SK-N-MC (cell line): ENCODE results near the gene MPRIP.

Source experiments
- DNase-seq: peaks from one replicate; pipeline ENCODE4 v3.0.0-alpha.2; 2011; ENCODE audit warnings: low read depth, low spot score
- H3K27ac ChIP-seq: fragments of 200-600 bp; sonication (generic); 2 replicates; pipeline ENCODE4 v1.5.1; 2016; ENCODE audit warnings: mixed run types
- H3K36me3 ChIP-seq: fragments of 200-600 bp; sonication (generic); 2 replicates; pipeline ENCODE4 v1.6.1; 2017; ENCODE audit warnings: antibody characterized with exemption, low read length, mixed read lengths; ENCODE audit not compliant: insufficient read depth
- H3K4me3 ChIP-seq: fragments of 200-600 bp; sonication (generic); 2 replicates; pipeline ENCODE4 v1.5.1; 2016
- H3K9ac ChIP-seq: fragments of 200-600 bp; sonication (generic); 2 replicates; pipeline ENCODE4 v1.8.0; 2017; ENCODE audit warnings: mixed run types, mixed read lengths; ENCODE audit not compliant: insufficient read length
- H3K9me3 ChIP-seq: fragments of 200-600 bp; sonication (generic); 2 replicates; pipeline ENCODE4 v1.6.1; 2017; ENCODE audit warnings: low read depth, mild to moderate bottlenecking, antibody characterized with exemption, low read length, moderate library complexity, mixed read lengths
- EZH2 ChIP-seq: fragments of 200-600 bp; sonication (generic); IDR thresholded peaks from one replicate; pipeline ENCODE4 v1.6.1; 2017; ENCODE audit warnings: antibody characterized with exemption
- FOXP2 ChIP-seq: optimal IDR thresholded peaks from 2 replicates; pipeline ENCODE3; 2011; ENCODE audit warnings: mild to moderate bottlenecking, moderate library complexity; ENCODE audit not compliant: insufficient read depth; ENCODE audit errors: extremely low read length, control extremely low read depth
- POLR2AphosphoS5 ChIP-seq: IDR thresholded peaks from 2 replicates; pipeline ENCODE4 v1.6.1; 2012; ENCODE audit warnings: mild to moderate bottlenecking, low read depth, low read length, borderline replicate concordance

Gene MPRIP

GRCh38 chr17:17080781-17081180, 38.5 kb downstream of the MPRIP start:
- no peak overlapping the region for H3K27ac ChIP-seq
- peaks cover 9% of the 10 kb centered on the region; the same call in 1 of the 2 replicates for H3K36me3 ChIP-seq

DNA sequence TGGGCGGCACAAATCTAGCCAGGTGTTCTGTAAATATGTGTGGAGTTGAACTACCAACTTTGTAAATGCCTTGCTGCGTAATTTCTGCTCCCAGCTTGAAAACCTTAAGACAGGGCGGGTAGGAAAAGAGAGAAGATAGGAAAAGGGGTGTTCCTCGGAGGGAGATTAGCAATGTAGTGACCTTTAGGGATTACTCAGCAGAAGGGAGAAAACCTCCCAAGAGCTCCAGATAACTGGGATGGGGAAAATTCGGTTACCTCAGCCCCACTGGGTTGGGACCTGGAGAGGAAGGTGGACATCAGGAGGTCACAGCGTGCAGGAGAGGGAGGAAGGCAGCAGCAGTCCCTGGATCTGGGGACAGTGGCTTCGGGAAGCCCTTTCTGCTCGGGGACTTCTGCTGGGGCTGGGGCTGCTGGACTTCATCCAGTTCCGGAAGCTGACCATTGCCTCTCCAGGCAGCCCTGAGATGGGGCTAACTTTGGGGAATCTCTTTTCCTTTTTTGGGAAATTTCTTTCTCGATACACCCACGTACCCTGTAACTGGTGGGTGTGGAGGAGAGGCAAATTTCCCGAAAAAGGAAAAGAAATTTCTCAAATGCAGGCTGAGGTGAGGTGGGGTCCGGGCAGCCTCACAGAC, 39.2 kb downstream of the MPRIP start:
- Histone ChIP-seq H3K9me3 (no peaks in the 10 kb centered on the region), H3K27ac (no peak overlapping the region), H3K36me3 (peaks cover 9% of the 10 kb centered on the region; the same call in 1 of the 2 replicates), H3K9ac (no peak overlapping the region), H3K4me3 (no peak overlapping the region)
- no peak for TF ChIP-seq POLR2AphosphoS5
- TF ChIP-seq EZH2: no peak
- TF ChIP-seq FOXP2: no peak
- DNase-seq: no peak

More at GRCh38 chr17:17080781-17081180, 38.5 kb downstream of the MPRIP start:
- TF ChIP-seq EZH2 (no peak), FOXP2 (no peak), POLR2AphosphoS5 (no peak)
- Histone ChIP-seq H3K9me3 (no peaks in the 10 kb centered on the region), H3K9ac (no peak overlapping the region), H3K4me3 (no peak overlapping the region)
- no peak for DNase-seq

DNA sequence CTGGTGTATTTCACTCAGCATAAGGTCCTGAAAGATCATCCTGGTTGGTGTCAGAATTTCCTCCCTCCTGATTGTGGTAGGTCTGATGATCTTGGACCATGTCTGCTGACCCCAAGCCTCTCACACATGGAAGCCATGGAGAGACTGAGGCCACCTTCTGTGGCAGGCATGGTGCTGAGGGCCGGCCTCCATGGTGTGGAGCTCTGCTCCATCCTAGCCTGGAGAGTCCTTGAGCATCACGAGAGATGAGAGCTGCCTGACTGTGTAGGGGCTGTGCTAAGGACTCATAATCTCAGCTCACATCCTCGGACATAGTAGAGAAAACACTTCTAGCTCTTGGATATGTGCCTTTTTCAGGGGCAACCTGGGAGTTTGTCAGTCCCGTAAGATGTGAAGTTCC, 40.6 kb downstream of the MPRIP start:
- Histone ChIP-seq H3K36me3 (peaks cover 6% of the 10 kb centered on the region; the same call in 1 of the 2 replicates), H3K9me3 (no peaks in the 10 kb centered on the region), H3K4me3 (no peak overlapping the region), H3K27ac (no peak overlapping the region), H3K9ac (no peak overlapping the region)
- DNase-seq: no peak
- TF ChIP-seq POLR2AphosphoS5 (no peak), EZH2 (no peak), FOXP2 (no peak)

DNA sequence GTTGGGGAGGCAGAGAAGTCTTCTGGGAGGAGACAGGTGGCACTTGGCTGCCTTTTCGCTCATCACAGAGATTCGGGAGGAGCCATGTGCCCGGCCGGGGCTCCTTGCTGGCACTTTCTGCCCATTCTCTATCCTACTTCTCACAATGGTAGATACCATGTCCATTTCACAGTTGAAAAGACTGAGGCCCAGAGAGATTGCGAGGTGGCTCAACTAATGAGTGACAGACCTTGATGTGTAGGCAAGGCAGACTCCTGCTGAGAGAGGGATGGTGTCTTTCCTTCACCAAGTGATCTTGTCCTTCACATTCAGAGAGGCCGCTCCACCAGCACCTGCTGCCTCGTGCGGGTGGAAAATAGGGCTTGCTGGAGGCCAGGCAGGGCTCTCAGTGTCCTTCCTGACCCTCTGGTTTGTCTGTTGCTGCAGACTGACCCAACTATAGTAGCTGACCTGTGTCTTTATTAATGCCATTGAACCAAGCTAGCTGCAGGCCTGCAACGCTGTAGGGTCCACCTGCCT, 42.1 kb downstream of the MPRIP start:
- DNase-seq: no peak
- Histone ChIP-seq H3K27ac (no peak overlapping the region), H3K9ac (no peak overlapping the region), H3K9me3 (no peaks in the 10 kb centered on the region), H3K36me3 (no peaks in the 10 kb centered on the region), H3K4me3 (no peak overlapping the region)
- TF ChIP-seq EZH2 (no peak), POLR2AphosphoS5 (no peak), FOXP2 (no peak)

GRCh38 chr17:17084941-17085340, 42.7 kb downstream of the MPRIP start:
- TF ChIP-seq FOXP2 (no peak), EZH2 (no peak), POLR2AphosphoS5 (no peak)
- DNase-seq: no peak
- H3K9ac ChIP-seq: no peak overlapping the region
- no peak overlapping the region for H3K27ac ChIP-seq
- no peaks in the 10 kb centered on the region for H3K9me3 ChIP-seq
- no peaks in the 10 kb centered on the region; the same call in 1 of the 2 replicates for H3K36me3 ChIP-seq
- H3K4me3 ChIP-seq: no peak overlapping the region

DNA sequence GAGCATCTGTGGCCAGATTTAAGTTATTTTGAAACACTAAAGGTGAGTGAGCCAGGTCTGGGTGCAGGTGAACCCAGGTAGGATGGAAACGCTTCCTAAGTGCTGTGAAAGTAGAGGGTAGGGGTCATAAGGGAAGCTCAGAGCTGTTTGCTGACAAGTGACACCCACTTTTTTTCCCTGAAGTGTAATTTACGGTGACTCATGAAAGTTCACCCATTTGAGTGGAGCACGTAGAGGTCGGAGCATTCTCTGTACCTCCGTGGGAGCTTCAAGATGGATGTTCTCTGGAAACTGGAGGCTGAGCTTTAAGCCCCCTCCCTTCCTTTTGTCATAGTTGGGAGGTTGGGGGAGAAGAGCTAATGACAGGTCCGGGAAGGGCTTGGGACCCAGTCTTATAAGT, 44.3 kb downstream of the MPRIP start:
- Histone ChIP-seq H3K4me3 (no peak overlapping the region), H3K36me3 (no peaks in the 10 kb centered on the region; the same call in 1 of the 2 replicates), H3K9me3 (no peaks in the 10 kb centered on the region), H3K9ac (no peak overlapping the region), H3K27ac (no peak overlapping the region)
- DNase-seq: no peak
- TF ChIP-seq POLR2AphosphoS5: no peak
- TF ChIP-seq FOXP2: no peak
- no peak for TF ChIP-seq EZH2

DNA sequence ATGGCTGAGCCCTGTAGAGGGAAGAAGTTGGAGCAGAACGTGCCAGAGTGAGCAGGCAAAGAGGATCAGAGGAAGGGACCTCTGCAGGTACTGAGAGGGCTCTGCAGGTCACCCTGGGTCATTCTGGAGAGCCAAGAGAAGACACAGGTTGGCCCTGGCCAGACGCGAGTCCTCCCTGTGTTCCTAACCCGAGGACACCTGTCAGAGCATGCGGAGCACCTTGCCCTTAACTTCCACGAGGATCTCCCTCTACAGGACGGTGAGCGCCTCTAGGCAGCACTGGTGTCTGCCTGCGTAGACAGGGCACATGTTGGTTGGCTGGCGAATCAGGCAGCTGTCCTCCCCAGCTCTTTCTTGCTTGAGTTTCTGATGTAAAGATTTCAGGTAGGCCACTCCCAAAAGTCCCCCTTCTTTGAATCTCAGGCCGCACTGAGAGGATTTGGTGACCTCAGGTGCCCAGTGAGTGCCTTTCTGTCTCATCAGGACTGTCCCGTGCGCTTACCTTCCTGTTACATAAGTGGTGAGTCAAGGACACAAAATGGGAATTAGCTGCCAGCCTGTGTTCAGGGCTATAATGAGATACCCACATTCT, 45.3 kb downstream of the MPRIP start:
- Histone ChIP-seq H3K27ac (no peak overlapping the region), H3K36me3 (no peaks in the 10 kb centered on the region; the same call in 1 of the 2 replicates), H3K9me3 (no peaks in the 10 kb centered on the region), H3K9ac (no peak overlapping the region), H3K4me3 (no peak overlapping the region)
- DNase-seq: no peak
- TF ChIP-seq POLR2AphosphoS5 (no peak), FOXP2 (no peak), EZH2 (no peak)

- Histone ChIP-seq H3K9ac (no peak overlapping the region), H3K36me3 (no peaks in the 10 kb centered on the region; the same call in 1 of the 2 replicates), H3K27ac (no peak overlapping the region), H3K4me3 (no peak overlapping the region), H3K9me3 (no peaks in the 10 kb centered on the region)
- no peak for DNase-seq
- TF ChIP-seq FOXP2: no peak
- no peak for TF ChIP-seq POLR2AphosphoS5
- TF ChIP-seq EZH2: no peak
These were observed 45.8 kb downstream of the MPRIP start for GRCh38 chr17:17088086-17088485.
